ENCODE data around the gene SP6. TPM values are rescaled to one million over a fixed set of nuclear protein-coding genes. Genes with fewer than 3 reads are reported as not detected.

Gene SP6
- total and polyA plus RNA-seq, 2 of the 4 experiments (the other 2 are of a cell fraction) = under 0.01 to 0.31 TPM

- H2AFZ ChIP-seq (replicated peaks; ENCODE audit: low read length, poor library complexity) = peak overlapping the region; percentile 92
- dilution Hi-C loops (cut with HindIII; ENCODE audit: low sequenced_read_pairs, unreplicated experiment) = no loop called here
- ChIA-PET CTCF (interaction anchor here (0.5 to 1.2 kb wide), 3 partner anchors 9 to 169 kb away, joined by 3 to 7 read pairs (median 3); no protein-coding TSS in a partner anchor), POLR2A (ENCODE audit: unreplicated experiment) (interaction anchor here (0.6 to 1.0 kb wide), 4 partner anchors 10 to 472 kb away, joined by 3 to 7 read pairs (median 5); partner anchors contain the start of gene OSBPL7)
- intact Hi-C loops (cut with micrococcal nuclease) = no loop called here
- no peak overlapping the region for H3K27ac ChIP-seq (ENCODE audit: insufficient read depth, low read length)
- no peak overlapping the region; the same call in 1 of the 2 replicates for H2AK5ac ChIP-seq (ENCODE audit: low read depth, low read length)
- H2BK20ac ChIP-seq (ENCODE audit: low read depth, low read length) = no peak overlapping the region
- peak overlapping the region; percentile 1 to 82; a peak in 3 of 4 replicates for H4K8ac ChIP-seq (ENCODE audit: low read depth in 2 of 2, low read length in 2 of 2)
- H3K79me1 ChIP-seq (ENCODE audit: low read depth in 1 of 2, low read length in 2 of 2) = peaks cover 17 to 28% of the 10 kb centered on the region in 2 experiments
- in situ Hi-C loops (cut with MboI; ENCODE audit: low sequenced_read_pairs) = no loop called here
- H3K4ac ChIP-seq (ENCODE audit: low read depth, low read length) = peak overlapping the region; percentile 2; the same call in 1 of the 2 replicates
- no peak overlapping the region for H2BK15ac ChIP-seq (ENCODE audit: low read depth, low read length)
- H4K5ac ChIP-seq (ENCODE audit: low read depth, low read length) = 0 out of 2 replicates have a peak overlapping the region, but pooled peaks have one; percentile 27
- H3K56ac ChIP-seq (ENCODE audit: extremely low read depth, insufficient read depth, low read length) = no peak overlapping the region
- 0 out of 2 replicates have a peak overlapping the region, but pooled peaks have one; percentile 21 for H3K23ac ChIP-seq (ENCODE audit: low read depth, low read length)
- BruUV-seq (replicated peaks) = no TSS peak
- H4K91ac ChIP-seq (ENCODE audit: insufficient read depth, low read depth, low read length) = no peak overlapping the region
- no peaks in the 10 kb centered on the region for H3K9me3 ChIP-seq (ENCODE audit: control insufficient read depth, insufficient read depth, low read length)
- H3K4me2 ChIP-seq (ENCODE audit: low read depth, low read length) = peak overlapping the region; percentile 96
- peak overlapping the region; percentile 86 for H3K14ac ChIP-seq (replicated peaks; ENCODE audit: low read depth, low read length)
- TF ChIP-seq, protein P1, sequence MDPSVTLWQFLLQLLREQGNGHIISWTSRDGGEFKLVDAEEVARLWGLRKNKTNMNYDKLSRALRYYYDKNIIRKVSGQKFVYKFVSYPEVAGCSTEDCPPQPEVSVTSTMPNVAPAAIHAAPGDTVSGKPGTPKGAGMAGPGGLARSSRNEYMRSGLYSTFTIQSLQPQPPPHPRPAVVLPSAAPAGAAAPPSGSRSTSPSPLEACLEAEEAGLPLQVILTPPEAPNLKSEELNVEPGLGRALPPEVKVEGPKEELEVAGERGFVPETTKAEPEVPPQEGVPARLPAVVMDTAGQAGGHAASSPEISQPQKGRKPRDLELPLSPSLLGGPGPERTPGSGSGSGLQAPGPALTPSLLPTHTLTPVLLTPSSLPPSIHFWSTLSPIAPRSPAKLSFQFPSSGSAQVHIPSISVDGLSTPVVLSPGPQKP (IDR thresholded peaks at IDR 0.05; ENCODE audit: borderline replicate concordance, low read depth, low read length) = no peak
- TF ChIP-seq CHD1 (IDR thresholded peaks at IDR 0.05; ENCODE audit: low read depth, low read length) (no peak), FOS (IDR thresholded peaks at IDR 0.05; ENCODE audit: low read depth, low read length) (no peak), NFE2L2 (IDR thresholded peaks at IDR 0.05; ENCODE audit: low read depth, low read length) (no peak), POLR2A (IDR thresholded peaks at IDR 0.05; ENCODE audit: low read depth, low read length) (no peak), MAZ (IDR thresholded peaks at IDR 0.05; ENCODE audit: borderline replicate concordance, low read depth, low read length) (no peak)
- H3K36me3 ChIP-seq (ENCODE audit: control insufficient read depth, insufficient read depth, low read length) = peaks cover 13% of the 10 kb centered on the region
- no peak overlapping the region for H3K18ac ChIP-seq (ENCODE audit: low read depth, low read length)
- H2BK120ac ChIP-seq (ENCODE audit: low read depth, low read length) = no peak overlapping the region
- peaks cover 13% of the 10 kb centered on the region for H3K9me1 ChIP-seq (ENCODE audit: insufficient read depth, low read length)
- H2BK5ac ChIP-seq (ENCODE audit: low read depth, low read length, poor library complexity, severe bottlenecking) = no peak overlapping the region
- WGBS, 2 experiments (ENCODE audit: extremely low coverage in 2 of 2, insufficient read length in 1 of 2) = 88% methylated on average over 1 of the region's 7 CpGs; no CpG with 5 or more reads in 1 of the 2 experiments
- peaks cover 3% of the 10 kb centered on the region; the same call in 1 of the 2 replicates for H4K20me1 ChIP-seq (ENCODE audit: insufficient read depth, low read length)
- peaks cover 6% of the 10 kb centered on the region for H3K4me1 ChIP-seq (ENCODE audit: control insufficient read depth, insufficient read depth, low read length)
- peak; percentile 8 for ATAC-seq (ENCODE audit: low read depth)
- no peak for DNase-seq
- peak overlapping the region; percentile 22 for H3K9ac ChIP-seq (ENCODE audit: low read depth, low read length)
- peak overlapping the region; percentile 40 for H3K4me3 ChIP-seq (ENCODE audit: insufficient read depth, low read depth, low read length)
- H2AK9ac ChIP-seq (replicated peaks; ENCODE audit: low read depth, low read length, poor library complexity) = peak overlapping the region; percentile 6
- H3K27me3 ChIP-seq (ENCODE audit: control insufficient read depth, insufficient read depth, low read length) = no peaks in the 10 kb centered on the region
These were observed 19.0 kb downstream of the SP6 start for GRCh38 chr17:47831934-47832327.
